Mesenchymal stem cell (in vitro differentiated cells and primary cell): ENCODE measurements around the gene CDV3.

Experiments used
- DNase-seq: peaks from one replicate; pipeline ENCODE4 v3.0.0-alpha.2; 2013
- H2AFZ ChIP-seq: one replicate; pipeline ENCODE4 v1.6.1; 2013; ENCODE audit warnings: low read depth, mild to moderate bottlenecking, control low read depth, inconsistent platforms, low read length, moderate library complexity
- H2AK5ac ChIP-seq: 2 replicates; pipeline ENCODE4 v1.6.1; 2013; ENCODE audit warnings: low read length, moderate library complexity, mild to moderate bottlenecking, inconsistent platforms; ENCODE audit not compliant: severe bottlenecking
- H2BK120ac ChIP-seq: one replicate; pipeline ENCODE4 v1.6.1; 2013; ENCODE audit warnings: low read depth, mild to moderate bottlenecking, inconsistent platforms, low read length, moderate library complexity
- H2BK12ac ChIP-seq, 2 experiments: one replicate each; pipeline ENCODE4 v1.6.1; 2013; ENCODE audit warnings: inconsistent platforms in 2 of 2, low read length in 2 of 2, mild to moderate bottlenecking in 2 of 2, moderate library complexity in 2 of 2, control low read depth in 1 of 2
- H2BK15ac ChIP-seq: one replicate; pipeline ENCODE4 v1.6.1; 2013; ENCODE audit warnings: mild to moderate bottlenecking, low read depth, inconsistent platforms; ENCODE audit not compliant: poor library complexity, severe bottlenecking
- H2BK5ac ChIP-seq: 2 replicates; pipeline ENCODE4 v1.6.1; 2013; ENCODE audit warnings: low read depth, mild to moderate bottlenecking, low read length, control low read depth, inconsistent platforms; ENCODE audit not compliant: poor library complexity, severe bottlenecking
- H3K14ac ChIP-seq, 2 experiments: one replicate each; pipeline ENCODE4 v1.6.1; 2013; ENCODE audit warnings: inconsistent platforms in 2 of 2, low read length in 2 of 2, control low read depth in 1 of 2, mild to moderate bottlenecking in 1 of 2, moderate library complexity in 1 of 2
- H3K18ac ChIP-seq, 2 experiments: one replicate each; pipeline ENCODE4 v1.6.1; 2013; ENCODE audit warnings: inconsistent platforms in 2 of 2, low read length in 2 of 2, control low read depth in 1 of 2, low read depth in 1 of 2, mild to moderate bottlenecking in 1 of 2
- H3K23ac ChIP-seq, 2 experiments: one replicate each; pipeline ENCODE4 v1.6.1; 2013; ENCODE audit warnings: inconsistent platforms in 2 of 2, low read length in 2 of 2, mild to moderate bottlenecking in 2 of 2, moderate library complexity in 2 of 2, control low read depth in 1 of 2
- H3K27ac ChIP-seq: 2 replicates; pipeline ENCODE4 v1.5.1; 2013; ENCODE audit warnings: mild to moderate bottlenecking, moderate library complexity, low read length, control low read depth, inconsistent platforms; ENCODE audit not compliant: poor library complexity, severe bottlenecking
- H3K27me3 ChIP-seq, 2 experiments: 2 replicates each; pipeline versions ENCODE4 v1.6.1 to v1.7.0; 2013; ENCODE audit warnings: low read length in 2 of 2, mild to moderate bottlenecking in 2 of 2, moderate library complexity in 2 of 2, control low read depth in 1 of 2, inconsistent platforms in 1 of 2; ENCODE audit not compliant: control insufficient read depth in 1 of 2, insufficient read depth in 1 of 2
- H3K36me3 ChIP-seq, 2 experiments: 2 replicates each; pipeline versions ENCODE4 v1.6.1 to v1.7.0; 2013; ENCODE audit warnings: low read length in 2 of 2, control low read depth in 1 of 2, inconsistent platforms in 1 of 2, low read depth in 1 of 2, mild to moderate bottlenecking in 1 of 2; ENCODE audit not compliant: insufficient read depth in 2 of 2, control insufficient read depth in 1 of 2
- H3K4ac ChIP-seq, 2 experiments: one replicate each; pipeline ENCODE4 v1.6.1; 2013; ENCODE audit warnings: inconsistent platforms in 2 of 2, low read length in 2 of 2, mild to moderate bottlenecking in 2 of 2, moderate library complexity in 2 of 2, control low read depth in 1 of 2, low read depth in 1 of 2
- H3K4me1 ChIP-seq: 2 replicates; pipeline ENCODE4 v1.6.1; 2013; ENCODE audit warnings: low read depth, low read length, control low read depth; ENCODE audit not compliant: control insufficient read depth, insufficient read depth
- H3K4me2 ChIP-seq: 2 replicates; pipeline ENCODE4 v1.6.1; 2013; ENCODE audit warnings: low read length, mild to moderate bottlenecking, inconsistent platforms; ENCODE audit not compliant: poor library complexity, severe bottlenecking
- H3K4me3 ChIP-seq, 2 experiments: 2 replicates each; pipeline versions ENCODE4 v1.5.1 to v1.7.0; 2013; ENCODE audit warnings: low read length in 2 of 2, mild to moderate bottlenecking in 2 of 2, control low read depth in 1 of 2, low read depth in 1 of 2; ENCODE audit not compliant: insufficient read depth in 1 of 2
- H3K79me1 ChIP-seq: replicated peaks from 2 replicates; pipeline ENCODE4 v1.6.1; 2013; ENCODE audit warnings: mild to moderate bottlenecking, control low read depth, low read length, inconsistent platforms; ENCODE audit not compliant: poor library complexity, severe bottlenecking
- H3K9ac ChIP-seq: 2 replicates; pipeline ENCODE4 v1.7.0; 2013; ENCODE audit warnings: mild to moderate bottlenecking, low read length, moderate library complexity
- H3K9me3 ChIP-seq: 2 replicates; pipeline ENCODE4 v1.7.0; 2013; ENCODE audit warnings: mild to moderate bottlenecking, low read length; ENCODE audit not compliant: control insufficient read depth
- H4K8ac ChIP-seq: one replicate; pipeline ENCODE4 v1.6.1; 2013; ENCODE audit warnings: inconsistent platforms, mild to moderate bottlenecking, low read length, moderate library complexity
- H4K91ac ChIP-seq: one replicate; pipeline ENCODE4 v1.6.1; 2013; ENCODE audit warnings: mild to moderate bottlenecking, low read length, inconsistent platforms
- WGBS: methylation state at CpG from one replicate; pipeline ENCODE4 v1.1.7; 2013; ENCODE audit warnings: mixed read lengths; 5-methylcytosine and 5-hydroxymethylcytosine counted together

Gene CDV3

DNA sequence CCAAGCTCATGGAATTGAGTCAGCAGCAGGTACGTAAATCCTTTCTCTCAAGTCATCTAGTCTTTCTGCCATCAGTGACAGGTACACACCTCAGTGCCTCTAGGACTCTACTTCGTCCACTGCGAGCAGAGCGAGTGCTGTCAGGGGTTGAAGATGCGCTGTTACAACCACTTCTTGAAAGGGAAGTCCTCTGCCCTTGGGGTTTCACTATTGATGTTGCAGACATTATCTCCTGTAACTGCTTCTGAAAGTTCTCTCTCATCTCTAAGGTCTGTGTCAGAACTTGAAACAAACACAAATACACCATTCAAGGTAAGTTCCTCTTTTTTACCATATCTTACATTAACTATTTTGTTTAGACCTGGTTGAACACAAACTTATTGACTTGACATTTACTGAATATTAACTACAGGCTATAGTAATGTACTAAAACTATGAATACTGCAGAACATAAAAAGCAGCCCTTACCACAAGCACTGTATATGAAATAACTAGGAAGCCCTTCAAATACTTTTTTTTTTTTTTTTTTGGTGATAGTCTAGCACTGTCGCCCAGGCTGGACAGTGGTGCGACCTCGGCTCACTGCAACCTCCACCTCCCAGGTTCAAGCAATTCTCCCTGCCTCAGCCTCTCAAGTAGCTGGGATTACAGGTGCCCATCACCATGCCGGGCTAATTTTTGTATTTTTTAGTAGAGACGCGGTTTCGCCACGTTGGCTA lies 46.7 kb downstream of the CDV3 start:
- no peaks in the 10 kb centered on the region for H3K4me1 ChIP-seq
- H3K4me2 ChIP-seq = no peak overlapping the region
- H2BK120ac ChIP-seq = no peak overlapping the region
- no peak overlapping the region for H3K18ac ChIP-seq
- no peak overlapping the region for H3K23ac ChIP-seq
- WGBS = 97% methylated on average over 13 of the region's 13 CpGs
- peaks cover 11 to 85% of the 10 kb centered on the region in 2 experiments for H3K36me3 ChIP-seq
- H3K79me1 ChIP-seq = peaks cover 8% of the 10 kb centered on the region
- no peaks in the 10 kb centered on the region for H3K9me3 ChIP-seq
- H3K14ac ChIP-seq = no peak overlapping the region
- no peak overlapping the region for H2AFZ ChIP-seq
- H3K4me3 ChIP-seq = no peak overlapping the region
- H2BK12ac ChIP-seq = no peak overlapping the region
- no peak overlapping the region for H3K4ac ChIP-seq
- H3K27ac ChIP-seq = no peak overlapping the region
- no peak overlapping the region for H2BK5ac ChIP-seq
- no peak overlapping the region for H3K9ac ChIP-seq
- DNase-seq = no peak
- no peak overlapping the region for H4K91ac ChIP-seq
- no peak overlapping the region for H2AK5ac ChIP-seq
- no peaks in the 10 kb centered on the region for H3K27me3 ChIP-seq
- H2BK15ac ChIP-seq = no peak overlapping the region
- H4K8ac ChIP-seq = peak overlapping the region; percentile 28

DNA sequence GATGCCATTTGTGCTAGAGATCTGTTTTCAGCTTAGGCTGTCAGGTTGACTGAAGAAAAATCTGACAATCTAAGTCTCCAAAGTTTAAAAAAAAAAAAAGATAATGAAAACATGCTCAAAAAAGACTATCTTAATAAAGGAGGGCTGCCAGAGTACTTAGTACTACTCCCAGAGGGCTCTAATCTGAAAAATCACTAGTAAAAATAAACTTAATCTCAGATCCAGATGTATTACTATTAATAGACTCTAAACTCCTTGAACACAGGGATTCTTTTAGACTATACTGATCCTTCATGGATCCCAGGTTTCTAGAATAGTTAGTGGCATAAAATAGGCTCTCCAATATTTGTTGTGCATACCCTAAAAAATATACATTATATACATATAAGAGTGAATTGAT lies 54.3 kb downstream of the CDV3 start:
- H2BK120ac ChIP-seq = no peak overlapping the region
- no peak overlapping the region for H3K4ac ChIP-seq
- H2BK15ac ChIP-seq = no peak overlapping the region
- H2BK5ac ChIP-seq = no peak overlapping the region
- no peaks in the 10 kb centered on the region for H3K27me3 ChIP-seq
- no peak overlapping the region for H3K9ac ChIP-seq
- DNase-seq = no peak
- H3K9me3 ChIP-seq = no peaks in the 10 kb centered on the region
- H2BK12ac ChIP-seq = no peak overlapping the region
- no peak overlapping the region for H2AK5ac ChIP-seq
- no peak overlapping the region for H3K18ac ChIP-seq
- H4K91ac ChIP-seq = no peak overlapping the region
- no peak overlapping the region for H3K27ac ChIP-seq
- H3K14ac ChIP-seq = no peak overlapping the region
- no peak overlapping the region for H3K23ac ChIP-seq
- no peaks in the 10 kb centered on the region for H3K4me1 ChIP-seq
- H4K8ac ChIP-seq = no peak overlapping the region
- no peak overlapping the region for H2AFZ ChIP-seq
- no peak overlapping the region for H3K4me3 ChIP-seq
- H3K79me1 ChIP-seq = peaks cover 18% of the 10 kb centered on the region
- no peak overlapping the region for H3K4me2 ChIP-seq
- H3K36me3 ChIP-seq = peaks cover 10 to 77% of the 10 kb centered on the region in 2 experiments

DNA sequence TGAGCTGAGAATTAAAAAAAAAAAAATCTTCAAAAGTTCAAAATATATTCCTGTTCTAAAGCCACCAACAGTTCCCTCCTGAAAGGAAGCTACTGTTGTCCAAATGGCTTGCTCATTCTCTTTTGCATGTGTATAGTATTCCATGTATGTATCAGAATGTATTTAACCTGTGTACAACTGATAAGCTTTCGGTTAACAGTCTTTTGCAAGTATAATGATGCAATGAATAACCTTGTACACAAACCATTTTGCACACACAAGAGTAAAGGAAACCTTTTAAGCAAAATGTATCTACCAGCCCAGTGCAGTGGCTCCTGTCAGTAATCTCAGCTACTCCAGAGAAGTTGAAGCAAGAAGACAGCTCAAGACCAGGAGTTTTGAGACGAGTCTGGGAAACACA lies 55.7 kb downstream of the CDV3 start:
- no peak for DNase-seq
- H3K9ac ChIP-seq = no peak overlapping the region

DNA sequence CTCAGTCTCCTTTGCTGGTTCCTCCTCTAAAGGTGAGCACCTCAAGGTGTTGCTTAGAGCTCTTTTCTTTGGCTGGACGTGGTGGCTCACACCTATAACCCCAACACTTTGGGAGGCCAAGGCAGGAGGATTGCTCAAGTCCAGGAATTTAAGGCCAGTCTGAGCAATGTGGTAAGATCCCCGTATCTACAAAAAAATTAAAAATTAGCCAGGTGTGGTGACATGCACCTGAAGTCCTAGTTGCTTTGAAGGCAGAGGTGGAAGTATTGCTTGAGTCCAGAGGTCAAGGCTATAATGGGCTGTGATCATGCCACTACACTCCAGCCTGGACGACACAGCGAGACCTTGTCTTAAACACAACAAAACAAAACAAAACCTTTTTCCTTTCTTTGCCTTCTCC lies 60.0 kb downstream of the CDV3 start:
- H3K79me1 ChIP-seq = peaks cover 27% of the 10 kb centered on the region
- no peak overlapping the region for H3K23ac ChIP-seq
- H3K27me3 ChIP-seq = no peaks in the 10 kb centered on the region
- no peak overlapping the region for H3K9ac ChIP-seq
- no peak overlapping the region for H2BK12ac ChIP-seq
- no peak overlapping the region for H2BK15ac ChIP-seq
- H3K36me3 ChIP-seq = peaks cover 20 to 68% of the 10 kb centered on the region in 2 experiments
- no peak overlapping the region for H3K14ac ChIP-seq
- no peaks in the 10 kb centered on the region for H3K9me3 ChIP-seq
- no peak overlapping the region for H2BK5ac ChIP-seq
- no peak overlapping the region for H4K91ac ChIP-seq
- H3K4me3 ChIP-seq = no peak overlapping the region
- over 99% methylated on average over 4 of the region's 4 CpGs for WGBS
- no peak overlapping the region for H2AFZ ChIP-seq
- H3K4me1 ChIP-seq = no peaks in the 10 kb centered on the region
- H3K4me2 ChIP-seq = no peak overlapping the region
- no peak for DNase-seq
- no peak overlapping the region for H2AK5ac ChIP-seq
- no peak overlapping the region for H3K4ac ChIP-seq
- H4K8ac ChIP-seq = no peak overlapping the region
- no peak overlapping the region for H2BK120ac ChIP-seq
- no peak overlapping the region for H3K27ac ChIP-seq
- no peak overlapping the region for H3K18ac ChIP-seq

More for the DNA sequence above, 55.7 kb downstream of the CDV3 start:
- H3K4me3 ChIP-seq = no peak overlapping the region
- no peak overlapping the region for H2BK15ac ChIP-seq
- peaks cover 15 to 74% of the 10 kb centered on the region in 2 experiments for H3K36me3 ChIP-seq
- H3K4me2 ChIP-seq = no peak overlapping the region
- no peaks in the 10 kb centered on the region for H3K4me1 ChIP-seq
- no peak overlapping the region for H3K4ac ChIP-seq
- peaks cover 26% of the 10 kb centered on the region for H3K79me1 ChIP-seq
- H2BK12ac ChIP-seq = no peak overlapping the region
- H2BK5ac ChIP-seq = no peak overlapping the region
- no peak overlapping the region for H2BK120ac ChIP-seq
- no peak overlapping the region for H3K23ac ChIP-seq
- no peak overlapping the region for H4K8ac ChIP-seq
- H3K9me3 ChIP-seq = no peaks in the 10 kb centered on the region
- 88% methylated on average over 2 of the region's 2 CpGs for WGBS
- no peak overlapping the region for H4K91ac ChIP-seq
- no peak overlapping the region for H2AK5ac ChIP-seq
- no peak overlapping the region for H3K27ac ChIP-seq
- no peak overlapping the region for H2AFZ ChIP-seq
- no peaks in the 10 kb centered on the region for H3K27me3 ChIP-seq
- H3K14ac ChIP-seq = no peak overlapping the region
- H3K18ac ChIP-seq = no peak overlapping the region
